Stimulated activated CD8-positive, alpha-beta memory T cell treated with anti-CD3 and anti-CD28 coated beads, Interleukin-12 subunit alpha, Interleukin-12 subunit beta, amount 100 ng/mL, for 24 hours (primary cell): ENCODE data around the gene PPM1H.
A peak's percentile ranks its signal among the peaks of the same experiment; 100 is the strongest.

Source experiments
- DNase-seq: peaks from one replicate; pipeline ENCODE4 v3.0.0-alpha.2; 2020; ENCODE audit errors: extremely low read depth

Gene PPM1H

GRCh38 chr12:62873116-62873825 lies 61.7 kb downstream of the PPM1H start:
- DNase-seq, result no peak

- no peak for DNase-seq
Measured at GRCh38 chr12:62868820-62869219, 66.1 kb downstream of the PPM1H start.

- DNase-seq, result no peak
Measured at GRCh38 chr12:62866451-62867082, 68.4 kb downstream of the PPM1H start.

- DNase-seq, result no peak
Measured at GRCh38 chr12:62865937-62866336, 69.0 kb downstream of the PPM1H start.

GRCh38 chr12:62865065-62865464 lies 69.9 kb downstream of the PPM1H start:
- no peak for DNase-seq

- no peak for DNase-seq
Measured at GRCh38 chr12:62862259-62862881, 72.6 kb downstream of the PPM1H start.

- no peak for DNase-seq
Measured at GRCh38 chr12:62861586-62861985, 73.4 kb downstream of the PPM1H start.

GRCh38 chr12:62860501-62861411 lies 74.2 kb downstream of the PPM1H start:
- no peak for DNase-seq

- no peak for DNase-seq
Measured at GRCh38 chr12:62860020-62860419, 74.9 kb downstream of the PPM1H start.

GRCh38 chr12:62859321-62859737 lies 75.6 kb downstream of the PPM1H start:
- no peak for DNase-seq

GRCh38 chr12:62856454-62856853 lies 78.5 kb downstream of the PPM1H start:
- no peak for DNase-seq

GRCh38 chr12:62854024-62854423 lies 80.9 kb downstream of the PPM1H start:
- DNase-seq, result no peak

GRCh38 chr12:62849398-62849797 lies 85.6 kb downstream of the PPM1H start:
- no peak for DNase-seq

GRCh38 chr12:62848418-62848817 lies 86.5 kb downstream of the PPM1H start:
- peak; percentile 3 for DNase-seq

- DNase-seq, result no peak
Measured at GRCh38 chr12:62847709-62848108, 87.2 kb downstream of the PPM1H start.

- DNase-seq, result no peak
Measured at GRCh38 chr12:62846491-62846890, 88.5 kb downstream of the PPM1H start.

- DNase-seq, result no peak
Measured at GRCh38 chr12:62844915-62845314, 90.0 kb downstream of the PPM1H start.

GRCh38 chr12:62843716-62844115 lies 91.2 kb downstream of the PPM1H start:
- no peak for DNase-seq

- no peak for DNase-seq
Measured at GRCh38 chr12:62841846-62842245, 93.1 kb downstream of the PPM1H start.

GRCh38 chr12:62840806-62841205 lies 94.1 kb downstream of the PPM1H start:
- no peak for DNase-seq

GRCh38 chr12:62839869-62840660 lies 94.9 kb downstream of the PPM1H start:
- no peak for DNase-seq
